GM19452 (cell line): ENCODE measurements around the gene ELP5.
"Not testable (repeated sequence)": the region's sequence is repeated elsewhere in the genome, so short reads cannot be mapped to it uniquely, and the experiment has no call there.

ENCODE experiments used
- ATAC-seq: cut with Tn5 transposase; IDR thresholded peaks from one replicate; pipeline ENCODE4 v1.9.1; 2021; ENCODE audit not compliant: unreplicated experiment

ELP5 gene

DNA sequence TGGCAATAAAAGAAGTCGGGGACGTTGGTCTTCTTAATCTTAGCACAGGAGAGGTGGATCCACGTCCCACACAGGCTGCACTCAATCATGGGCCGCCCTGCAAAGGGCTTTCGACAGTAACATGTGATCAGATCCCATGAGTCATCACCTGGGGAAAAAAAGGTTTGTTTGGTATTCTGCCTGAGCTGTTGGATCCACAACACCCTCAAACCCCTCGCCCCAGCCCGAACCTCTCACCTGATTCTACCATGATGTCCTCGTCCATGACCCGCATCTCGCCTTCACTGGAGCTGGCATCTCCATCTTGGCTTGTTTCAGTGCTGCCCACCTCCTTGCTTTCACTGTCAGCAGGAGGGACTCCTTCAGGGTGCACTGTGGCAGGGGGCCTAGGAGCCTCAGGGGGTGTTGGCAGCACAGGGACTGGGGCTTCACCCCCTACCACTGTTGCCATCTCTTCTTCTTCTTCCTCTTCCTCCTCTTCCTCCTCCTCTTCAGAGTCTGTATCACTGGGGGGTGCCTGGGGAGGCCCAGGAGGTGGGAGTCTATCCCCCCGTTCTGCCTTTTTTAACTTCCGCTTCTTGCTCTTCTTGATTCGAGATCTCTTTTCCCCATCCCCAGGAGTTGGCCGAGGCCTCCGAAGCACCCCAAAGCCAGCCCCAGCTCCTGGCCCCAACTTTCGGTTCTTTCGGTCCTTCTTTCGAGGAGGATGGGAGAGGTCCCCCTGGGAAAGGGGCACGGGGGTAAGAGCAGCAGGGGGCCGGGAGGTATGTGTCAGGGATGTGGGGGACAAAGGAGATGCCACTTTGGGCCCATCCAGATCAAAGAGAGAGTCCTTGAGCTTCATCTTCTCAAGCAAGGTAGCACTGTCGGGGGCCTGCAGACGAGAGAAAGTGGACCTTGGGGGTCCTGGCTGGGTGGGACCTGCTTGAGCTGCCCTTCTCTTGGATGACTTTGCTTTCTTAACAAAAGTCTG lies 16.0 kb upstream of the ELP5 start:
- no peak for ATAC-seq

DNA sequence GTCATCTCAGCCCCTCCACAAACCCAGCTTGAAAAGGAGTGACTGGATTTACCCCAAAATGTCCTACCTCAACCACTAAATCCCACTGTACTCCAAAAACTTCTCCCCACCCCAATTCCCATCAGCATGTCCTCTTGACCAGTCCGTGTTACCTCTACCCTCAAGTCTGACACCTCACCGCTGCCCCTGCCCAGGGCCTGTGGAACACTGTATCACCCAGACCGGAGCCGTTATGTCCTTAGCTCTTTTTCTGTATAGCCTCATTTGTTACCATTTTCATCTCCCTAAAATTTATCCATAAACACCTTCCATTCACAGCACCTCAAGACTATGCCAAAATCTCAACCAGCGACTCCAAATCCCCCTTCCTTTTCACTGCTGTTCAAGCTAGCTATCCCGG lies 15.2 kb upstream of the ELP5 start:
- no peak for ATAC-seq

DNA sequence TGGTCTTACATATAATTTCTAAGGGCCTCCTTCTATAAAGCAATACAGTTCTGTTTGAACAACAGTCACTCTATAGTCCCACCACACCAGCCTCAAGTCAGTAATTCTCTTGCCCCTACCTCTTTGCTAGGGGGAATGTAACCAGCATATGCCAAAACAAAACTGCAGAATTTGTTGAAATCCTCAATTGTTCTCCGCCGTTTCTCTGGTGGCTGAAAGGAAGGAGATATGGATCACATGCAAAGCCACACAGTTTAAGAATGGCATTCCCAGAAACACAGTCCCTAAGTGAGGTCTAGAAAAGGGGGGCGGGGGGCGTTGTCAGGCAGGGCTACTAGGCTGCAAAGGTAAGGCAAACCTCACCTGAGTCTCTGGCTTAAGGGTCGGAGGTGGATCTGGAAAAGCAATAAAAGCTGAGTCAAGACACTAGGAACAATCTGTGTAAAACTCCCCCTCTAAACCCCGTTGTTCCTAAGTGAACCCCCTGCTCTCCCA lies 14.7 kb upstream of the ELP5 start:
- no peak for ATAC-seq

DNA sequence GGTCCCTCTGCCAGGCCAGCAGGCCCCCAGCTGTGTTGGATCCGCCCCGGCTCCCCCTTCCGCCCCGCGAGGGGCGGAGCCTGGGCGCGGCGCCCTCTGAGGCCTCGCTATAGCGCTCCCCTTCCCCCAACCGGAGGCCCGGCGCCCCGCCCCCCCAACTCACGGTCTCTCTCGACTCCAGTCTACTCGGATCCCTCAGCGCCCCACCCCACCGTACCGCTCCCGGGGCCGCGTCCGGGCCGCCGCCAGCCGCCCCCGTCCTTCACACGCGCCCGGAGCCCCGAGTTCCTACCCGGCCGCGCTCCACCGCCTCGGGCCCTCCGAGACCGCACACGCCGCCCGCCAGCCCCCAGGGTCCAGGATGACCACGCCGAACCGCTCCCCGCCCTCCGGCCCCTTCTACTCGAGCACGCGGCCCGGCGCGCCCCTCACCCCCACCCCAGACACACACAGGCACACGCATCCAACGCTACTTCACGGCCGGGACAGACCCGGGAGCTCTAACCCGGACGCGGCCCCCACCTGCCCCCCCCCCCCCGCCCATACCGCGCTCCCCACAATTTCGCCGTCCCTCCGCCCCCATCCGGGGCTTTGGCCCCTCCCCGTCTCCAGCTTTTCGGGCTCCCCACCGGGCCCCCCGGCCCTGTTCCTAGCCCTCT lies 14.1 kb upstream of the ELP5 start:
- ATAC-seq, result no peak

DNA sequence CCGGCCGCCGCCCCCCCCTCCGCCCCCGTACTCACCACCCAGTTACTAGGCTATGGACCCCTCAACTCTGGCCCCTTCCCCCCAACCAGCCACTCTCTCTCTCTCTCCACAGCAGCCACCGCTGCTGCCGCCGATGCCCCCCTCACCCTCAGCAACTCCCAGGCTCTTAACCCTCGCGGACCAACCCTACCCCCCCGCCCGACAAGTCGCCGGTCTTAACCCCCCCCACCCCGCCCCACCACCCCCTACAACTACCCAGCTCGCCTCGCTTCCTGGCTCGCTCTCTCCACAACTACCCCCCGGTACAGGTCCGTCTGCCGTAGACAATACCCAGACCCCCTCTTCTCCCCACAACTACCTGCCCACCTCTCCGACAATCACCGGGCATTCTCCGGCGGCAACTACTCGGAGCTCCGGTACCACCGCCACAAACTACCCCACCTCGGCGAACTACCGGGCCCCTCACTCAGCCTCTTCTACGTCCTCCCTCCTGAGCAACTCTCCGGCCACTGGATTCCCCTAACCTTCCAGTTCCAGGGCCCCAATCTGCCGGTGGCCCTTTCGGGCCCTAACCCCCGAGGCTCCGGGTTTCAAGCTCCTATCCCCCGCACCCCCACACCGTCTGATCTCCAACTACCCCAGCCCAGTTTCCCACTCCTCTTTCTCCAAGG lies 13.5 kb upstream of the ELP5 start:
- no peak for ATAC-seq

DNA sequence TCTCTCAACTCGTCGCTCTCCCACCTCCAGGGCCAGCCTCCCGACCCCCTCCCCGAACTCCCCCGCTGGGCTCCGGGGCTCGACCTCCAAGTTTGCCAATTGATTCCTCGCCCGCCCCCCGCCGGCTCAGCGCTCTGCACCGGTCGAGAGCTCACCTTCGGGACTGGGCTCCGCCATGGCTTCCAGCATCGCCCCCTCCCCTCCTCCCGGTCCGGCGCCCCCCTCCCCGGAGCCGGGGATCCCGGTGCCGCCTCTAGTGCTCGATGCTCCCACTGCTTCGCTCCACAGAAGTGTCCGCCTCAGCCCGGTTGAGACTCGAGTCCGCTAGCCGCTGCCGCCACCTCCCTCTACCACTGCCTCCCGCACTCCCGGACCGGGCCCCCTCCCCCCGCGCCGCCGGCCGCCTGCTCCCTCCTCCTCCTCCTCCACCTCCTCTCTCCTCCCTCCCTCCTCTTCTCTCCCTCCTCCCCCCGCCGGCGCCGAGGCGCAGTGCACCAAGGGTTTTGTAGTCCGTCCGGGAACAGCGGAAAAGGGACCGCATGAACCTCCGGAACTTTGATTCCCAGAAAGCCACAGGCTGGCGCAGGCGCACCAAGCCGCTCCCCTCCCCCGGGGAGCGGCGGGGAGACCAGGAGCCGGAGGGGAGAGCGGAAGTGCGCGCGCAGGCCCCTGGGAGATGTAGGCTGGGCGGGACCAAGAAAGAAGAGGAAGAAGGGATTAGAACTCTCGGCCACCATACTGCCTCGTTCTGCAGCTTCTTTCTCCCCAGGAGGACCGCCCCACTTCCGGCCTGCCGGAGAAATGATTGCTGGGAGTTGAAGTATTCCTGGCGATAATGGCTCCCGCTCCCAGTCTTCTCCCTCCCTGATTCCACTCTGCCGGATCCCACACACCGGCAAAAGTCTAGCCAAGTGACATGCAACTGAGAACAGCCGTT lies 12.7 kb upstream of the ELP5 start, which contains the start of gene PHF23:
Gene PHF23 (minus strand): TSS at position 367 of the 937 bp plus-strand sequence. CDS start 178 bp downstream, at position 189.
- ATAC-seq, result peak; percentile 39

DNA sequence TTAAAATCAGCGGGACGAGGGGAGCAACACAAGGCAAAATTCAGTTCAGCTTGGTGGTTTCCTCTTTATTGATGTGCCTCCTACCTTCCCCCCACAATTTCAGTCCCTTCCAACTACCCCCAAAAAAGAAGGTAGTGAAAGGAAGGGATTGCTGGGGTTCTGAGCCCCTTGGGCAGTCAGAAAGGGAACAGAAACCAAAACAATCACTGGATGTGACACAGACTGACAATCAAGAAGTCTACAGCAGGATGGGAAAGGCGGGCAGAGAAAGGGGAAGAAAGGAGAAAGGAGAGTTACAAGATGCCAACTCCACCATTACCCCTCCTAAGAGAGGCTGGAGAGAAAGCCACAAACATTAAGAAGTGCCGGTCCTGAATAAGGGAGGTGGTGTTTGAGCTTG lies 11.6 kb upstream of the ELP5 start:
- no peak for ATAC-seq

DNA sequence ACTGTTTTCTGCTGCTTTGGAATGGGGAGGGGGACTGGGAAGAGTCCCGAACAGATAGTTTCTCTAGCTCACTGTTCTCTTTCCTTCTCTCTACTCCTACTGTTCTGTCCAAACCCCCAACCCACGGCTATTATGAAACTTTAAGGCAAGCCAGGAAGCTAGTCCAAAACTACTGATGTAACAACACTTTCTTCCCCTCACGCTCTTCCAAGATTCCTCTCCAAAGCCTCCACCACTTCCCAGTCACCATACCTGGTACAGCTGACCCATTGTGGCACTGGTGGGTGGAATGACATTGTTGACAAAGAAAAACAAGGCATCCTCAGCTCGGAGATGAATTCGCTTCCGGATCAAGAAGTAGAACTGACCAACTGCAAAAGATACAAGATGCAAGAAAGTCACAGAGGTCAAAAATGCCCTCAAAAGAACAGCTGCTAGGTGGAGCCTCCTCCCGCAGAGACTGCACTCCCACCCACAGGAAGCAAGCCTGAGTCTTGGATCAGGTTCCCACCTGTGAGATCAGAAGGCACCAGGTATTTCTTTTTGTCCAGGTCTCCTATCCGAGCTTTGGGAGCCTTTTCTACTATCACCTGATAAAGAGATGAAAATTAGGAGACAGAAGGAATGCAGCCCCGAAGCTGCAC lies 10.8 kb upstream of the ELP5 start:
- ATAC-seq, result no peak

DNA sequence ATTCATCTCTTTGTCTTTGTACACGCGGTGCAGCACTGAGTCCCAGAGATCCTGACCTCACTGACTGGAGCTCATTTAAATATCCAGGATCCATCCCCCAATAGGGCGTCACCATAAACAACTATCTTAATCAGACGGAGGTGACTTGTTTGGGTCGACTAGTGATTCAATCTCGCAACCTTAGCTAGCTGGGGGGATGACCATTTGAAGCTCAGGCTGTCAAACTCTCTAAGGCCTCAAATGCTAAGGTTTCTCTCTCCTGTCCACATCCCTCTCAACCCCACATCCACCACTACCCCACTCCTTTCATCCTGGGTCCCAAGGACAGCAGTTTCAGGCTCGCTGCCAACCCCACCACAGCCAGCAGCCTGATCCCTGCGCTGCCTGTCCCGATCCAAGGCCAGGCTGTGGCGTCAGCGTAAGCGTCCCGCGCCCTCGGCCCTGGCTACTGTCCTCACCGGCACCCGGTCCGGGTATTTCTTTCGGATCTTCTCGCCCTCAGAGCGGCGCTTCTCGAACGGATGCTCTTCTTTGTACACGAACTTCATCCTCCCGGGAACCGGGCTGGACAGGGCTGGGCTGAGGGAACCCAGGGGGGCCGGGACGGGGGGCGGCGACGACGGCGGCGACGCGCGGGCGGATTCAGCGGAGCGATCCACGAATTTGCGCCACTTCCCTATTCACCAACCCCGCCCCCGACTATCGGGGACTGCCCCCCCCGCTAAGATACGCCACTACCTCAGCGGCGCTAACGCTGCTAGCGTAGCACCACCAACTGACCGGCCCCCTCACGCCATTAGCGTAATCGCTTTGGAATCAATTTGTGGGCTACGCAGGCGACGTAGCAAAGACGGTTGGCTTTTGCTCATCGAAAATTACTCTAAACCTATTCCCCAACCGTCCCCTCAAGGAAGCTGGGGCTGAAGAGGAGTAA lies 10.0 kb upstream of the ELP5 start, which contains the start of gene GABARAP:
Gene GABARAP (minus strand): TSS at position 667 of the 934 bp plus-strand sequence. CDS start 119 bp downstream, at position 548.
- ATAC-seq, result peak; percentile 17

DNA sequence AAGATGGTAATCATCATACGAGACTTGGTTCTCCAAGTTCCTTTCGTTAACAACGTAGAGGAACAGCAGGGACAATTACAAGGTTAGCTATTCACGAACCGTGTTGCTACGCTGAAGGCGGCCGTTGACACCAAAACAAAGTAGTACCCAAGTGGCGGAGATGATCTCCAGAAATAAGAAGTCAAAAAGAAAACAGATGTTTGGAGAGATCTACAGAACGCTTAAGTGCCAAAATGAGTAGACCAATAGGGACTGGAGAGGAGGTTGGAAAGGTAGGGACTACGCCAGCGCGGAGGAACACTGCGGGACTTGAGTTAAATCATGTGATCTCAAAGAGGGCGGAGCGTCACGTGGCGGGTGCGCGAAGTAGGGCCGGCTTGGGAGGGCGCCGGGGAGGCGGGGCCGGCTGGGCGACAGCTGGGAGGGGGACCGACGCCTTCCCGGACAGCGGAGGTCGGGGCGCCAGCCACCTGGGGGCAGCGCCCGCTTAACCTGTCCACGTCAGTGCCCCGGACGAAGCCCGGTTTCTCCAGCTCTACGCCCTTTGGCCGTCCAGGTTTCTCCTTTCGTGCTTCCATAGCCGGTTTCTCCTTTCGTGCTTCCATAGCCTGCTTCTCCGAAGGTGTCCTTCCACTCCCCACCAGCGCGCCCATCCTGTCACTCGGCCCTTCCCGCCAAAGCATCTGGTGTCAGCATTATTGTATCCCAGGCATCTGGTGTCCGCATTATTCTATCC lies 9.1 kb upstream of the ELP5 start:
- ATAC-seq, result peak; percentile 36

DNA sequence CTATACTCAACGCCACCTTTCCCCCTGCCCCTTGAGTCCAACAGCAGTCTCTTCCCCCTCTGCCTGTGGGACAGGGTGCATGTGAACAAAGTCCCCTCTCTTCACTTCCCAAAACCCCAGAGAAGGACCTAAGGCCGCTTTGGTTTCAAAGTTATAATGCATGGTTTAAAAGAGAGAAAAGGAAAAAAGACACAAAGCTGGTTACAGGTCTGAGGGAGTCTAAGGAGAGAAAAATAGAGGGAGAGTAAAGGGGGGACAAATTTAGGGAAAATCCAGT lies 8.6 kb upstream of the ELP5 start:
- ATAC-seq, result no peak

DNA sequence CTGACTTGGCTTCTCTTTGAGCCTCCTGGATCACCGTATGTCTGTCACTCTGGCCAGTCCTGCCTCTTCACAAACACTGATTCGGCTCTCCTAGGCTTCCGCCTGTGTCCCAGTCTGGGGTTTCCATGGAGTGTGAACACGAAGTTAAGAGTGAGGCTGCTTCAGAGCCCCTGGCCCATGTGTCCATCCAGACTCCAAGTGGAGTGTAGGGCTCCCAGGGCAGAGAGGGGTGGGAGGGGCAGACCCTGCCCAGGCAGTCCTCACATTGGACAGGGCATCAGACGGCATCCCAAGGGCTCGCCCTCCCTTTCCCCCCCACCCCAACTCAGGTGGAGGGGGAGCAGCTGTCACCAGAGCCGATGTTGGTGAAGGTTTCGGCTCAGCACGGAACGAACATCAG lies 8.2 kb upstream of the ELP5 start:
- not testable (repeated sequence) for ATAC-seq

DNA sequence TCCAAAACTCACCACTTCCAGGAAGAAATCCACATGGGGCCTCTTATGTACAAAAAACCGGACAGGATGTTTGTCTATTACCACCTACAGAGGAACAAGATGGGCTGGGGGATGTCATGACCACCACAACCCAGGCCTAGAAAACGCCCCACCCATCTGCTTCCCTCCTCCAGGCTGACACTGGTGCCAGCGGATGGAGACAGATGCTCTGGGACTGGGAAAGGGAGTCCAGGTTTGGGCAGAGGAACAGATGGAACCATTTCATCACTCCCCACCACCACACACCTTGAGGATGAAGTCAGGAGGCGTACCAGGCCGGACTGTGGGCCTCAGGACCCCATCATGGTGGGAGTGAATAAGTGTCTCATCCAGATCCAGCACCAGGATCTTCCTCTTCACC lies 5.2 kb upstream of the ELP5 start:
- no peak for ATAC-seq

DNA sequence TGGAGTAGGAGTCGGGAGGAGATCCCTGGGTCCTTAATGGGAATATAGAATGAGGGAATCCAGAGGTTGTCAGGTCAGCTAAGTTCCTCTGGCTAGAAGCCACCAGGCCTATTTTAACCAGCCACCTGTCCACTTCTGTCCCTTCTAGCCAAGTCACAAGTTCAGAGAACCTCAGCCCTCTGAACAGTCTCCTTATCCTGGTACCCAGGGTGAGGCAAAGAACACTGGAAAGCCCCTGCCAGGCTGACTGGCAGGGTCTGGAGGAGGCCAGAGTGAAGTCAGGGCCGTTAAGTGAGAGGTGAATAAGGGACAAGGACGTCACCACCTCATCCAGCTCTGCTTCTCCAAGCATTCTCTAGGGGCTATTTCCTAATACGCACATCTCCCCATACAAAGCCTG lies 3.2 kb upstream of the ELP5 start:
- ATAC-seq, result no peak

DNA sequence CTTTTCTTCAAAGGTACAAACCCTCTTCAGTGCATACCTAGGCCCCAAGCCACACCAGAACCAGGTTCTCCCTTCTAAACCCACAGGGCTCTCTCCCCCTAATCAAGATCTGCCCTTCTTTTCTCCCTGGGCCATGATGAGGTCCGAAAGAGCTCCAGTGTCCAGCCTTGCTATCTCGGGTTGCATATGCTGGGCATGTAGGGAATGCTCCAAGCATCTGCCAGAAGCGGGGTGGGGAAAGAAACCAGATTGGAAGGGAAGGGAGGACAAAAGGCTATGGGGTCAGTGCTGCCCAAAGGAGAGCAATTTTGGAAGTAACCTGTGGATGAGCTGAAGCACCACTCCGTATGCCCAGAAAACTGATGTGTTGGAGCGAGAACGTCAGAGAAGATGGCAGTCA lies 2.8 kb upstream of the ELP5 start:
- ATAC-seq, result no peak

DNA sequence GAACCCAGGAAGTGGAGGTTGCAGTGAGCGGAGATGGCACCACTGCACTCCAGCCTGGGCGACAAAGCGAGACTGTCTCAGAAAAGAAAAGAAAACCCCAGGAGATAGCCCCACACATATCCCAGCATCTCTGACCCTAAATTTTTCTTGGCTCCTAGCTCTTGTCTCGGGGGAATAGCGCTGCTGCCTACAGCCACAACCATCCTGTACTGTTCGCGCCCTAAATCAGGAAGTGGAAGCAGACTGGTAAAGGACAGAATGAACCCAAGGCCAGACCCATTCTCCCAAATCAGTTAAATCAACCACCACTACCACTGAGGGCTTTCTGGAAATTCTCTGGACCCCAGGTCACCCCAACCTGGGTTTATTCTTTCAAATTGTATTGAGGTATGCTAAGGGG lies 2.2 kb upstream of the ELP5 start:
- no peak for ATAC-seq

DNA sequence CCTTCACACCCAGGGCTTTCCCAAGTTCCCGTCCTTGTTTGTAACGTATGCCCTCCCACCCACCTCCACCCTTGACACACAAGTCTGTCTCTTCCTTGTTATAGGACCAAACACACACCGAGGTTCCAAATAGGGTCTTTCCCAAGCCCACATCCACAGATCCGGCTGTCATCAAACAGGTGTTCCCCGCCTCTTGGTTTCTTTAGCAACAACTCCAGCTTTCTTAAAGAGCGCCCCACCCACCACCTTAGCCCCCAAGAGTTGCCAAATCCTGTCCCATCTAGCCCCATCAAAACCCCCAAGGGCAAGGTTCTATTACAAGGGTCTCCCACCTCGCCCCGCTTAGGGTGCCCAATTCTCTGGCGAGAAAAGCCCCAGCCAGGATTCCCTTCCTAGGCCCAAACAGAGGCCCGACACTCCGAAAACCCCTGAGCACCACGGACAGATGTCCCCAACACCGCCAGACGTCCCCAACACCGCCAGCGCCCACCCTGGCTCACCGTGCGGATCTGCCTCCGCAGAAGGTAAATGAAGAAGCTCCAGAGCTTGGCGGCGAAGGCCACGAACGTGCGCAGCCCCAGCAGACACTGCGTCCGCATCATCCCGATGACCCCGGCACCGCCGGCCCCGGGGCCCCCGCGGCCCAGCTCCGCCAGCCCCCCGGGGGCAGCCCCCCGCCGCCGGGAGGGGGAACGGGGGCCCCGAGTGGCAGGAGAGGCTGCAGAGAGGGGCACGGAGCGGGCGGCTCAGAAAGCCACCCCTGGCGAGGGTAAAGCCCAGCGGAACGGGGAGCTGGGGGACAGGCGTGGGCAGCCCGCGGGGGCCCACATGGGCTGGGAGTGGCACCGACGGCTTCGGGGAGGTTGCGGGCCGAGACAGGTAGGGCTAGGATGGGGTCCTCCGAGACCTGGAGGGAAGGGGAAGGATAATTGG lies 1.1 kb upstream of the ELP5 start:
- ATAC-seq, result no peak
